Activated CD8-positive, alpha-beta memory T cell treated with anti-CD3 and anti-CD28 coated beads for 48 hours (primary cell): ENCODE measurements around the gene TMEM253.

Experiments used
- DNase-seq, 3 experiments: peaks; one replicate each; pipeline ENCODE4 v3.0.0-alpha.2; 2020; ENCODE audit warnings: low read depth in 2 of 3, low spot score in 2 of 3

Gene TMEM253

DNA sequence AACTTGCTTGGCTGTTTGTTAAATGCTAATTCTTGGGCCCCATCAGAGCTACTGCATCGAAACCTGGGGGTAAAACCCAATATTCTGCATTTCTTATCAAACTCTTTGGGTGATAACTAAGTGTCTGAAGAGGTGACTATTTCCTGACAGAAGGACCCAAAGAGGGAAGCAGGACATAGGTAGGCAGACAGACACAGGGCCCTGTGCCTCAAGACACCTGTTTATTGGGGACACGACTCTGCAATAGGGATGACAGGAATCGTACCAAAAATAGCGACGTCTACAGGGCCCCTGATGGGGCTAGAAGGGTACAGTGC, 11.0 kb upstream of the TMEM253 start:
- DNase-seq = no peak

DNA sequence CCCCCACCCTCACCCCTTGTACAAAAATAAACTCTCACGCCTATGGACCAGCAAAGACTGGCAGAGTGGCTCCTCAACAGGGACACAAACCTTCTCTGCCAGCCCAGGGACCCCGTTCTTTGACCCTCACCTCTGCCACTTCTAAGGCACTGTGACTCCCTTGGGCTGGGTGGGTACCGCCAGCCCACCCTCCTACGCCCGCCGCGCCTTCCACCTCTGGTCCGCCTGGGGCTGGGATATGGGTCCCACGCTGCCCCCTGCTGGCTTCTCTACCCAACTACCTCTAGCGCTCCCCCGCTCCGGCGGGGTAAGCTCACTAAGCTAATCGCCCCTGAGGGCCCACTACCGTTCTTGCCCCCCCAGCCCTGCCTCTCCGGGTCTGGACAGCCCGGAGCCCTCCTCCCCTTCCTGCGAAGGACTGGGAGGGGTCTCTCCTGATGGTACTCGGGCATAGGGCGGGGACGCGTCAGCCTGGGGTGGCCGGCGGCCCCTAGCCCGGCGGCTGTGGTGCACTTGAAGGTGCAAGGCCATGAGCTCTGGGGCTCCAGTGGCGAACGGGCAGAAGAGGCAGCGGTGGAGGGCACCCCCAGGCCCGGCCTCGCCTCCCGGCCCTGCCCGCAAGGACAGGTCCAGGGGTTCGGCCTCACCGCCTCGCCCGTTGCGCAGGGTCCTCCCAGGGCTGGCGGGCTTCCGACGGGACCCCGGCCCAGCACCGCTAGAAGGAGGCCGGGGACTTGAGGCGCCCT, 10.5 kb upstream of the TMEM253 start:
- DNase-seq = no peak

DNA sequence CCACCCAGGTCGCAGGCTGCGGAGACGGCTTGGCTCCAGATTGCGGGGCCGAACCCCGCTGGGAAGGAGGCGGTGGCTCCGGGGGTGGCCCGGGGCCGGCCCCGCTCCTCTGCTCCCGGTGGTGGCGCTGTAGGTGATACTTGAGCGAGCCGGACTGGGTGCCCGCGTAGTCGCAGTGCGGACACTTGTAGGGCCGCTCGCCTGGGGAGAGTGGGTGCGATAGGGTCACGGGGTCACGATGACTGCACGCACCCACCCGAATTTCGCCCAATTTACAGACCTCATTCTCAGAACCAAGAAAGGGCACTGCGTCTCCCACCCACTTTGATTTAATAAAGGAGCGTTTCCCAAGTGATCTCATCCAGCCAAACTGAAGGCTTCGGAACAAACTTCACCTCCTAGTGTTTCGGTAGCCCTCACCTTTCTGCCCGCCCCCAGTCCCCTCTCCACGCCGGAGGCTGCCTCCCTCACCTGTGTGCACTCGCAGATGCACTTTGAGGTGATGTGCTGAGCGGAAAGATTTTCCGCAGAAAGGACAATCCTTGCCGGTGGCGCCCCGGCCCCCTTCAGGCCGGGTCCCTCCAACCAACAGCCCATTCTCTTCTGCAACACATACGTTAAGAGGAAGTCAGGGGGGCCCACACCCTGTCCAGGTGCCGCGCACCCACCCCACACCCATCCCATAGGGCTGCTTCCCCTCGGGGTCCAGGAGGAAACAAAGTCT, 9.8 kb upstream of the TMEM253 start:
- no peak for DNase-seq

DNA sequence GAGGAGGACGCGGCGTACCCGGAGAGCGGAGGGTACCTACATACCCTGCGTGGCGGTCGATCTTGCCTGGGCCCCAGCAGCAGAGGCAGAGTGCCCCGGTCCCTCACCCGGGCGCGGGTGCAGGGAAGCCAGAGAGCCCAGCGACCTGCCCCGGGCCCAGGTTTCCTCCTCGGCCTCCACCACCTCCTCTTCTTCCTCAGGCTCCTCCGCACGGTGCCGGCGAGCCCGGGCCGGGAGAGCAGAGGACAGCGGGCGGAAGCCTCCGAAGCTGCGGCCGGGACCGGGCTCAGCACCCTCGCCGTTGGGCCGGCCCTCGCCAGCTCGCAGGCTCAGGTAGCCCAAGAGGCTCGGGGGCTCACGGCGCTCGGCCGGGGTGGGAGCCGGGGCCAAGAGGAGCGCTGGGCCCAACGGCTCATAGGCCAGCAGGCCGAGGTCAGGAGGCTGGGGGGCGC, 9.0 kb upstream of the TMEM253 start:
- no peak for DNase-seq

- DNase-seq = peak; percentile 67 to 94 (median 93)
Measured at GRCh38 chr14:21092273-21093011, 8.4 kb upstream of the TMEM253 start.

- DNase-seq = no peak
Measured at GRCh38 chr14:21093018-21093417, 7.8 kb upstream of the TMEM253 start.

DNA sequence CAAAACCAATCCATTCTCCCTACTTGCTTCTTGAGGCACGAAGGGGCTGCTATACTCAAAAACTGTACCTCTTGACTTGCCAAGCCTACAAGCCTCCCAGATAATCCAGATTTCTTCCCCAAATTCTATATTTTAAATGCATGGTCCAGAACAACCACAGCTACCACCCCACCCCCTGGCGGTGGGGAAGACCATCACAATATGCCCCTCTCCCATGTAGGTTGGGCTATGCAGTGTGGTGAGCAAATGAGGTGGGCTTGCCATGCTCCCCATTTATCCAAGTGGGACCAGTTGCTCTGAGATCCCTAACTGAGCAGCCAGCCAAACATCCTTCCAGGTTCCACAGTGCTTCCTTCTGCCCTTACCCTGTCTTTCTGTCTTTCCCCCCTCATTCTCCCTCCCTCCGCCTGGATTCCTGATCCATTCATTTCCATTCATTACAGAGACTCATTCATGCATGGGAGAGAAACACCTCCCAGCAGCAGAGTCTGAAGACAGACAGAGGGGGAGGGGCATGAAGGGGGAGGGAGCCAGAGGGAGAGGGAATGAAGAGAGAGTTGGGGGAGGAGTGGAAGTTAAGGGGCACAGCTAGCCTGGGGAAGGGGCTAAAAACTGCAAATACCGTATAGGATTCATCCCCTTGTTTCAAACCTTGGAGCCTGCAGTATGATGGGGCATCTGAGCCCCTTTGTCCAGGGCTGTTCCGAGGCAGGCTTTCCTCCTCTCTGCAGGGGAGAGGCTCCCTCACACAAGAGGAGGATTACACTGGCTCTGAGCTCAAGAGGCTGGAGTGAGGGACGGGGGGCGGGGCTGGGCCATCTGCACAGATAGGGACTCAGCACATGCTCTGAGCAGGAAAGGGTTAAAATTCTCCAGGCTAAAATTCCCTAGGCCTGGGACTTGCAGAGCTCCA, 6.8 kb upstream of the TMEM253 start:
- no peak for DNase-seq

GRCh38 chr14:21095430-21096205, 5.2 kb upstream of the TMEM253 start:
- no peak for DNase-seq

- DNase-seq = no peak
Measured at GRCh38 chr14:21096438-21096837, 4.4 kb upstream of the TMEM253 start.

DNA sequence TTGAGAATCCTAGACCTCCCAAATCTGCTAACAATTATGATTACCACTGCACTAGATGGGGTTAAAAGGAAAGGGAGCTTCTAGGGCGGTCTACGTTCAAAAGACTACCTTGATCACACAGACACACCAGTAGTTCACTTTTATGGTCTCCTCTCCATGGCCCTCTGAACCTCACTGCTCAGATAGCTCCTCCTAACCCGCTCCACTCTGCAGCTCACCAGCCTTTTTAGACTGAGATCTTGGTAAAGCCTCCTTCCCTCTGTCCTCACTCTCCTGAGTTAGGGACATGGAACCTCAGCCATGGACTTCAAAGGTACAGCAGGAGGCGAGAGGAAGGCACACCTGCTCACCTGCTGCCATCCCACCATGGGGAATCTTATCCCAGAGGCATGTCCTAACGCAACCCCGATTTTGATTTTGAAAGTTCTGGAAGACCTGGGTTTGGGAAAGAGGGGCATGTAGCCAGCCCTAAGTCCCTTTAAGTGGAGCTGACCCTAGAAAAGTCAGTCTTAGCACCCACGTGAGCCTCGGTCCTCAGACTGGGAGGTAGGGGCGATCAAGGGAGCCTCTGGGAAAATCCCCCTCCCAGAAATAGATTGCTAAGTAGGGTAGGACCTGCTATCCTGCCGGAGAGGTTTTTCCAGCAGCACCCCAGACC, 3.8 kb upstream of the TMEM253 start:
- no peak for DNase-seq

DNA sequence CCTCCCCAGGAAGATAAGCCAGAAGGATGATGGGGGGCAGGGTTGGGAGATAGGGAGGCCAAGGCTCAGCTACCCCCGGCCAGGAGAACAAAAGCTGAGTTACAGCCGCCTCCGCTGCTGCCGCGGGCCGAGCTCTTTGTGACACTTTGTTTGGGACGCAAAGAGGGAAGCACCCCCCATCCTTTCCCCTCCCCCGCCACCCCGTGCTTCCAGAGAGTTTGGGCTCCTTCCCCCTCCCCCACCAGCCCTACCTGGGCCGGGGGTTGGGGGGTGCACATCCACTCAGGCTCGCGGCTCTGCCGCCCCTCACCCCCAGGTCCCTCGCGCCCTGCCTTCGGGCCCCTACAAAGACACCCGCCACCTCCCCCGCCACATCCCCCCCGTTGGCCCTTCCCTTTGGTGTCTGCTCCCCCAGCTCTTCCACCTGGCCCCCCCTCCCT, 3.2 kb upstream of the TMEM253 start:
- no peak for DNase-seq

- no peak for DNase-seq
Measured at GRCh38 chr14:21098076-21098891, 2.6 kb upstream of the TMEM253 start, which contains the start of gene ZNF219. TSS of gene ZNF219 (minus strand) at chr14:21098655. CDS start at chr14:21093591, 5,064 bp downstream.

DNA sequence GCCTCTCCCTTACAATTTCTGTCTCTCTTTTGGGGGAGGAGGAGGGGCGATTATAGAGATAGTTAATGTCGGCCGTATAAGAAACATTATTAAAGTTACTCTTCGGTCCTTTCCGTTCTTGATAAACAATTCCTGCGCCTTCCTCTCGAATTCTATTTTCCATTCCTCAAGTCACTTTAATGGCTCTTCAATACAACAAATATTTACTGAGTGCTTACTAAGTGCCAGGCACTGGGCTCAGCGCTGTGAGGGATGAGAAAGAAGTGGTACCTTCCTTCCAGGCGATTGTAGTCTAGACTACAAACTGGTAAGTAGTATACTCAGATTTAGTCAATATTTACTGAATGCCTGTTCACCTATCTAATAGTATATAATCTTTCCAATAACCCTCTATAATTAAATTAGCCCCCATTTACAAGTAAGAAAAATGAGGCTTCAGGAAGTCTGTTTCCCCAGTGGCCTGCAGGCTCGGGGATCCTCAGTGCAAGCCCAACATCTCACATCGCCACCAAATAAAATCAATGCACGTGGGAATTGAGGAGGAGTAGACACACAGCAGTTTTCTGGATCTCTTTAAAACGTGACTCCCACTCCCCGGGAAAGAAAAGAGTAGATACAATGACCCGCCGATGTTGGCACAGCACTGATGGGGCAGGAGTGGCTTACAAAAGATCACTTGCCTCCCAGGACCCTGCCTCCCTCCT, 1.8 kb upstream of the TMEM253 start:
- DNase-seq = no peak

- no peak for DNase-seq
Measured at GRCh38 chr14:21099596-21099985, 1.3 kb upstream of the TMEM253 start.

DNA sequence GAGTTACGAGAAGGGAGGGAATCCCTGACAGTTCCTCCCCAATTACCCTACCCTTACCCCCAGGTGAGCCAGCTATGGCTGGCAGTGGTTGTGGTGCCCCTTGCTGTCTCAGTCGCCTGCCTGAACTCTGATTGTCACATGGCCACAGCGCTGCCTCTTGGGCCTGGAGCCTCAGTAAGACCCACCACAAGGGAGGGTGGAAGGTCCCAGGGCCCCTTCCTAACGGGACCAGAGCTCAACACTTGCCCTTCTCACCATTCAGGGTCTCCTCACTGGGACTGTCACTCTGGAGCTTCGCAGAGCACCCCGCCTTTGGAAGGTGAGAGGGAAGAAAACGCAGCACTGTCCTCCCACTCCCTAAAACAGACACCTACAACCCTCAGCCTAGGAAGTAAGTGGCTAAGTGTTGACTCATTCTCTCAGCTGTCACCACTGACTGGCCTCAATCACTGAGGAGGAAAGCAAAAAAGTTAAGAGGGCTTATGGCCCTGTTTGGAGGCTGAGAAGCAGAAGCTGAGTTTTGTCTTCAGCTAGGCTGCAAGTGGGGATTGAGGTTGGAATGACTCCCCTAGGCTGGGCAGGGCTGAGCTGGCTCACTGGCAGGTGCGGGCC, 1.0 kb downstream of the TMEM253 start:
- no peak for DNase-seq

- no peak for DNase-seq
Measured at GRCh38 chr14:21102521-21103410, 1.9 kb downstream of the TMEM253 start.

DNA sequence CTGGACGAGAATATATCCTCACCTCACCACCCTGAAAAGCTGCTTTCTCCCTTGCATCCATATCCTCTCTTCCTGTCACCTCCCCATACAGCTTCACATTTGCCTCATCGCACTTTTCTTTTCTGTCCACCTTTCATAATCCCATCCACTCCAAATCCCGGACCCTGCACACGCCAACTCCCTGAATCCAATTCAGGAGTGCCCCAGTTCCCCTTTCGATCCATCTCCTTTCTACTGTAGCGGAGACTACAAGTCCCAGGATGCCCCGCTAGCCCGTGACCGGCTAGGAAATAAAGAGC, 2.5 kb downstream of the TMEM253 start:
- no peak for DNase-seq
